Cardiac septum (tissue), 1 donor: ENCODE measurements around the gene NUP214. TPM values are rescaled to one million over a fixed set of nuclear protein-coding genes. Genes with fewer than 3 reads are reported as not detected.
A peak's percentile ranks its signal among the peaks of the same experiment; 100 is the strongest.
"Not testable (repeated sequence)": the region's sequence is repeated elsewhere in the genome, so short reads cannot be mapped to it uniquely, and the experiment has no call there.

Experiments used
- DNase-seq: peaks from one replicate; pipeline ENCODE4 v3.0.0-alpha.2; 2020; ENCODE audit warnings: low spot score
- intact Hi-C: fragments of 100-400 bp; cut with DNase I; formaldehyde crosslinking; loops from one replicate; pipeline ENCODE4 v1.14.0; 2022
- total RNA-seq: library from RNA; stranded (reverse); fragmentation: NEBNext Ultra II Directional; extraction: Animal tissue kit (Norgen Biotek cat#: 25700); gene quantifications from one replicate; pipeline ENCODE4 v1.2.1, GENCODE V29; 2021
- donor health status: DM: no; HTN: no; CAD: no.

NUP214 gene
- total RNA-seq, 1 donor from 2014 or later, result 22.9 TPM

- intact Hi-C loops, result no loop called here
- no peak for DNase-seq
Measured at GRCh38 chr9:131264231-131264630, 138.8 kb downstream of the NUP214 start.

GRCh38 chr9:131266266-131267229 lies 141.2 kb downstream of the NUP214 start:
- peak; percentile 53 for DNase-seq
- intact Hi-C loops, result no loop called here

GRCh38 chr9:131270171-131271015 lies 145.0 kb downstream of the NUP214 start:
- intact Hi-C loops, result loop anchor here (10.0 kb wide), 2 partner anchors 64 to 124 kb away; partner anchors contain the start of gene PRRC2B
- peak; percentile 93 for DNase-seq

- intact Hi-C loops, result loop anchor here (10.0 kb wide), 2 partner anchors 64 to 124 kb away; partner anchors contain the start of gene PRRC2B
- DNase-seq, result not testable (repeated sequence)
Measured at GRCh38 chr9:131271016-131271273, 145.6 kb downstream of the NUP214 start.

GRCh38 chr9:131271506-131271931 lies 146.1 kb downstream of the NUP214 start:
- DNase-seq, result no peak

GRCh38 chr9:131272212-131272611 lies 146.8 kb downstream of the NUP214 start:
- intact Hi-C loops, result loop anchor here (10.0 kb wide), 2 partner anchors 63 to 123 kb away; partner anchors contain the start of gene PRRC2B
- DNase-seq, result no peak

More at GRCh38 chr9:131271506-131271931, 146.1 kb downstream of the NUP214 start:
- intact Hi-C loops, result loop anchor here (10.0 kb wide), 2 partner anchors 63 to 123 kb away; partner anchors contain the start of gene PRRC2B

GRCh38 chr9:131273146-131273855 lies 147.9 kb downstream of the NUP214 start:
- intact Hi-C loops, result loop anchor here (10.0 kb wide), 2 partner anchors 62 to 122 kb away; partner anchors contain the start of gene PRRC2B
- DNase-seq, result no peak

GRCh38 chr9:131273856-131274673 lies 148.7 kb downstream of the NUP214 start:
- intact Hi-C loops, result loop anchor here (2.0 to 10.0 kb wide), 3 partner anchors 37 to 121 kb away; partner anchors contain the start of gene PRRC2B
- DNase-seq, result no peak

- intact Hi-C loops, result loop anchor here (2.0 to 10.0 kb wide), 4 partner anchors 38 to 120 kb away; partner anchors contain the start of gene PRRC2B
- DNase-seq, result peak; percentile 92
Measured at GRCh38 chr9:131274674-131275331, 149.4 kb downstream of the NUP214 start.

GRCh38 chr9:131275332-131276093 lies 150.1 kb downstream of the NUP214 start:
- DNase-seq, result no peak

GRCh38 chr9:131276094-131276888 lies 150.9 kb downstream of the NUP214 start, which contains the start of gene FAM78A:
Gene FAM78A (minus strand): TSS chr9:131276510. CDS start chr9:131276179, 331 bp downstream.
- peak; percentile 93 for DNase-seq
- intact Hi-C loops, result loop anchor here (5.0 to 10.0 kb wide), 3 partner anchors 59 to 119 kb away; partner anchors contain the start of gene PRRC2B

More at GRCh38 chr9:131275332-131276093, 150.1 kb downstream of the NUP214 start:
- intact Hi-C loops, result loop anchor here (2.0 to 10.0 kb wide), 4 partner anchors 39 to 119 kb away; partner anchors contain the start of gene PRRC2B

GRCh38 chr9:131276891-131277286 lies 151.5 kb downstream of the NUP214 start:
- intact Hi-C loops, result loop anchor here (5.0 to 10.0 kb wide), 3 partner anchors 58 to 118 kb away; partner anchors contain the start of gene PRRC2B
- DNase-seq, result no peak

- intact Hi-C loops, result loop anchor here (5.0 to 10.0 kb wide), 3 partner anchors 57 to 117 kb away; partner anchors contain the start of gene PRRC2B
- no peak for DNase-seq
Measured at GRCh38 chr9:131277287-131277909, 152.0 kb downstream of the NUP214 start.

GRCh38 chr9:131277910-131278701 lies 152.7 kb downstream of the NUP214 start:
- intact Hi-C loops, result loop anchor here (5.0 to 10.0 kb wide), 3 partner anchors 57 to 117 kb away; partner anchors contain the start of gene PRRC2B
- DNase-seq, result peak; percentile 92
